GM23338 (cell line): Measurements from ENCODE around the gene EEIG2. TPM values are rescaled to one million over a fixed set of nuclear protein-coding genes. Genes with fewer than 3 reads are reported as not detected.
A peak's percentile ranks its signal among the peaks of the same experiment; 100 is the strongest.

Source experiments
- ATAC-seq: fragments of 200-7000 bp; cut with Tn5 transposase; 3 replicates; pipeline ENCODE4 v1.9.1; 2020
- DNase-seq: peaks from one replicate; pipeline ENCODE4 v3.0.0-alpha.2; 2015; ENCODE audit warnings: low spot score
- H2AFZ ChIP-seq: fragments of 200-600 bp; sonication (generic); 2 replicates; pipeline ENCODE4 v1.8.0; 2016; ENCODE audit warnings: antibody characterized with exemption, mild to moderate bottlenecking, moderate library complexity
- H3F3A ChIP-seq: fragments of 200-600 bp; sonication (generic); replicated peaks from 2 replicates; pipeline ENCODE4 v1.8.0; 2017; ENCODE audit warnings: antibody characterized with exemption, mixed run types, low read depth
- H3K27ac ChIP-seq: fragments of 200-600 bp; sonication (generic); 2 replicates; pipeline ENCODE4 v1.6.1; 2016; ENCODE audit warnings: low read depth
- H3K27me3 ChIP-seq: fragments of 200-600 bp; sonication (generic); 2 replicates; pipeline ENCODE4 v1.8.0; 2016; ENCODE audit warnings: mild to moderate bottlenecking, mixed run types, moderate library complexity; ENCODE audit not compliant: insufficient read depth
- H3K36me3 ChIP-seq: fragments of 200-600 bp; sonication (generic); 2 replicates; pipeline ENCODE4 v1.8.0; 2016; ENCODE audit warnings: mild to moderate bottlenecking; ENCODE audit not compliant: insufficient read depth
- H3K4me1 ChIP-seq: fragments of 200-600 bp; sonication (generic); 2 replicates; pipeline ENCODE4 v1.8.0; 2016; ENCODE audit warnings: mild to moderate bottlenecking, moderate library complexity; ENCODE audit not compliant: insufficient read depth
- H3K4me2 ChIP-seq: fragments of 200-600 bp; sonication (generic); 2 replicates; pipeline ENCODE4 v1.7.1; 2017; ENCODE audit warnings: mixed run types
- H3K4me3 ChIP-seq: fragments of 200-600 bp; sonication (generic); 2 replicates; pipeline ENCODE4 v1.6.1; 2016; ENCODE audit warnings: mixed run types
- H3K79me2 ChIP-seq: fragments of 200-600 bp; sonication (generic); replicated peaks from 2 replicates; pipeline ENCODE4 v1.8.0; 2017; ENCODE audit warnings: mild to moderate bottlenecking; ENCODE audit not compliant: insufficient read depth
- H3K9me2 ChIP-seq: fragments of 200-600 bp; sonication (generic); 2 replicates; pipeline ENCODE4 v1.8.0; 2017; ENCODE audit not compliant: insufficient read depth
- H4K20me1 ChIP-seq: fragments of 200-600 bp; sonication (generic); replicated peaks from 2 replicates; pipeline ENCODE4 v1.8.0; 2017; ENCODE audit warnings: mild to moderate bottlenecking; ENCODE audit not compliant: insufficient read depth
- H3K27ac Mint-ChIP-seq: 2 replicates; pipeline ENCODE4 v1.8.0; 2020; ENCODE audit warnings: inconsistent platforms, mild to moderate bottlenecking, moderate library complexity, mixed read lengths
- H3K27me3 Mint-ChIP-seq: 3 replicates; pipeline ENCODE4 v1.8.0; 2022; ENCODE audit warnings: low read depth, mild to moderate bottlenecking, moderate library complexity, mixed read lengths, inconsistent platforms; ENCODE audit not compliant: insufficient read depth, poor library complexity
- H3K36me3 Mint-ChIP-seq: 3 replicates; pipeline ENCODE4 v1.8.0; 2021; ENCODE audit warnings: low read depth, mild to moderate bottlenecking, inconsistent platforms, moderate library complexity, mixed read lengths
- H3K4me1 Mint-ChIP-seq: 3 replicates; pipeline ENCODE4 v1.8.0; 2020; ENCODE audit warnings: mild to moderate bottlenecking, inconsistent platforms, mixed read lengths
- H3K4me3 Mint-ChIP-seq: 3 replicates; pipeline ENCODE4 v1.8.0; 2021; ENCODE audit warnings: moderate library complexity, mild to moderate bottlenecking, inconsistent platforms, mixed read lengths
- H3K9me3 Mint-ChIP-seq: 3 replicates; pipeline ENCODE4 v1.8.0; 2020; ENCODE audit warnings: moderate library complexity, mild to moderate bottlenecking, inconsistent platforms, mixed read lengths
- CREB1 ChIP-seq: fragments of 250-450 bp; sonication (Bioruptor Pico); IDR thresholded peaks from 2 replicates; pipeline ENCODE4 v1.5.0; 2020; ENCODE audit warnings: low read depth, mild to moderate bottlenecking, moderate library complexity
- ETS1 ChIP-seq: IDR thresholded peaks from 2 replicates; pipeline ENCODE4 v1.6.1; 2016; ENCODE audit warnings: antibody characterized with exemption
- JUNB ChIP-seq: IDR thresholded peaks from one replicate; pipeline ENCODE4 v1.6.1; 2016; ENCODE audit warnings: antibody characterized with exemption; ENCODE audit not compliant: unreplicated experiment
- NANOG ChIP-seq: IDR thresholded peaks from 2 replicates; pipeline ENCODE4 v1.6.1; 2016; ENCODE audit warnings: antibody characterized with exemption, borderline replicate concordance
- POLR2AphosphoS5 ChIP-seq: IDR thresholded peaks from 2 replicates; pipeline ENCODE4 v1.6.1; 2016; ENCODE audit warnings: antibody characterized with exemption, low read depth
- REST ChIP-seq: IDR thresholded peaks from one replicate; pipeline ENCODE4 v1.6.1; 2018; ENCODE audit warnings: antibody characterized with exemption; ENCODE audit not compliant: unreplicated experiment
- ZNF331 ChIP-seq: fragments of 250-450 bp; sonication (Bioruptor Pico); IDR thresholded peaks from 2 replicates; pipeline ENCODE4 v1.5.0; 2020; ENCODE audit warnings: low read depth, mild to moderate bottlenecking, moderate library complexity
- polyA plus RNA-seq: library from polyadenylated mRNA; unstranded; fragments of >200 nt; fragmentation: Nextera tagmentation; extraction: Ambion mirVana; gene quantifications from 2 replicates; pipeline ENCODE4 v1.2.1, GENCODE V29; 2016
- total RNA-seq: library from RNA; depleted of rRNA; stranded (reverse); fragments of >200 nt; shearing (Covaris generic); gene quantifications from 2 replicates; pipeline ENCODE4 v1.2.3, GENCODE V29; 2014
- TF ChIP-seq, protein P1 (sequence below), 2 experiments: fragments of 200-600 bp in 1 of 2; sonication (generic) in 1 of 2; conservative IDR thresholded peaks; 2 replicates each; pipeline versions ENCODE4 v1.5.1 to v1.6.1; 2016 to 2017; ENCODE audit warnings: antibody characterized with exemption in 2 of 2, low read depth in 2 of 2, mild to moderate bottlenecking in 2 of 2, moderate library complexity in 1 of 2

Gene EEIG2
- total and polyA plus RNA-seq, 2 experiments from 2014 or later: 7.9 to 44.5 TPM

DNA sequence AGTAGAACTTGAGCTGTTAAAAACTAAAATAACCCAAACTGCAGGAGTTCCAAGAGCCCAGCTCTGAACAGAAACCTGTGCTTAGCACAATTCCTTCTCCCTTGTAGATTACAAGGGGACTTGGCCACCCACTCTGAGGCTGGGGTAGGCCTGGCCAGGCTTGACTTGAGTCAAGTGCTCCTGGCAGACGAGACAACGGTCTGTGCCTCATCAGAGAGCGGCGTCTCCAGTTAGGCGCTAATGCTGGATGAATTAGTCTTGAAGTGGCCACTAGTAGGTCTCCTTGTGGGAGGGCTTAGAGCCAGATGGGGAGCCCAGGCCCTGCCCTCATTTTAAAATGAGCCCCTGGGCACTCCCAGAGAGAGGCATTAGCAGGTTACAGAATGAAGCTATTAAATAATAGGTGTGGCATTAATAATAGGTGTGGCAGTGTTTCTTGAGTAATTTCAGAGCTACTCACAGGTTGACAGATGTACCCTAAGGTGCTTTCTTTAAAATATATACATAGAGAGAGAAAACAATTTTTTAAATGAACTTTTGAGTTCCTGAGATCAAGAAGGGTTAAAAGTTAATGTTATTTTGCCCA lies 1.1 kb downstream of the EEIG2 start:
- peaks cover 4% of the 10 kb centered on the region; the same call in 1 of the 2 replicates for H4K20me1 ChIP-seq
- H3K27me3 ChIP-seq: no peaks in the 10 kb centered on the region
- H3K27ac ChIP-seq: peak overlapping the region; percentile 40; the same call in 1 of the 2 replicates
- no peak for TF ChIP-seq ZNF331
- peak; percentile 75 for TF ChIP-seq POLR2AphosphoS5
- peaks cover 39% of the 10 kb centered on the region for H3K4me1 ChIP-seq
- H3K36me3 ChIP-seq: no peaks in the 10 kb centered on the region
- peak overlapping the region; percentile 89 for H3K4me3 Mint-ChIP-seq
- peaks cover 5% of the 10 kb centered on the region for H3K27me3 Mint-ChIP-seq
- DNase-seq: peak; percentile 80
- peaks cover 5% of the 10 kb centered on the region for H3F3A ChIP-seq
- no peaks in the 10 kb centered on the region for H3K9me3 Mint-ChIP-seq
- H3K36me3 Mint-ChIP-seq: no peaks in the 10 kb centered on the region
- peaks cover 47% of the 10 kb centered on the region for H3K79me2 ChIP-seq
- H3K4me3 ChIP-seq: peak overlapping the region; percentile 74
- no peaks in the 10 kb centered on the region for H3K9me2 ChIP-seq
- H2AFZ ChIP-seq: peak overlapping the region; percentile 6; the same call in 1 of the 2 replicates
- peak; percentile 76 for ATAC-seq
- H3K4me2 ChIP-seq: peak overlapping the region; percentile 94
- no peak overlapping the region for H3K27ac Mint-ChIP-seq
- H3K4me1 Mint-ChIP-seq: peaks cover 12% of the 10 kb centered on the region

DNA sequence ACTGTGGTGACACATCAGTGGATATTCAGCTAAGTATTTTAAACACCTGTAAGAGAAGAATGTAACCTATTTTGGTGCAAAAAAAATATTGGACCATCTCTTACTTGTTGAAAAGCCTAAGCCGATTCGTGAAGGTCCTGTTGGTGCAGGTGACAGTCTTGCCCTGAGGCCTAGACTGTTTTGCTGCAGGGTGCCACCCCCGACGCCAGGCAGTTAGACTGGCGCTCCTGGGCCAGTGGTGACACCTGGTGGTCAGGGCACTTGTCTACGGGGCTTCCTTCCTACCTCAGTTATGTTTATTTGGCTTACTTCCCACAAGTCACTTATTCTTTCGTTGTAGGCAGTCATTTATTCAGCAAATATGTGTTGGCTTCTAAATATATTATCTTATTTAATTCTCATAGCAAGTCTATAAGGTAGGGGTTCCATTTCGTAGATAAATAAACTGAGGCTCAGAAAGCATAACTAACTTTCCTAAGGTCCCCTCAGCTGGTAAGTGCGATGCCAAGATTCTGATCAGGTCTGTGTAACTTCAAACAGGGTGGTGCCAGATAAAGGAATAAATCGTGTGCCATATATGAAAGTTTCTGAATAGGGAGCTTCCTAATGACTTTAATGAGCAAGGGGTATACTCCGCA lies 1.9 kb downstream of the EEIG2 start:
- Histone ChIP-seq H3K9me2 (no peaks in the 10 kb centered on the region), H3K79me2 (peaks cover 55% of the 10 kb centered on the region), H3K27ac (no peak overlapping the region), H3K4me1 (peaks cover 39% of the 10 kb centered on the region), H3F3A (peaks cover 5% of the 10 kb centered on the region), H3K36me3 (no peaks in the 10 kb centered on the region), H3K4me2 (peak overlapping the region; percentile 94), H3K4me3 (peak overlapping the region; percentile 74), H4K20me1 (peaks cover 4% of the 10 kb centered on the region; the same call in 1 of the 2 replicates), H2AFZ (no peak overlapping the region), H3K27me3 (no peaks in the 10 kb centered on the region)
- peak overlapping the region; percentile 89; the same call in 1 of the 3 replicates for H3K4me3 Mint-ChIP-seq
- H3K9me3 Mint-ChIP-seq: no peaks in the 10 kb centered on the region
- TF ChIP-seq ETS1 (no peak), POLR2AphosphoS5 (no peak), CREB1 (CRISPR knock-in tag) (no peak), NANOG (no peak), JUNB (no peak), REST (no peak), ZNF331 (no peak)
- TF ChIP-seq, protein P1, sequence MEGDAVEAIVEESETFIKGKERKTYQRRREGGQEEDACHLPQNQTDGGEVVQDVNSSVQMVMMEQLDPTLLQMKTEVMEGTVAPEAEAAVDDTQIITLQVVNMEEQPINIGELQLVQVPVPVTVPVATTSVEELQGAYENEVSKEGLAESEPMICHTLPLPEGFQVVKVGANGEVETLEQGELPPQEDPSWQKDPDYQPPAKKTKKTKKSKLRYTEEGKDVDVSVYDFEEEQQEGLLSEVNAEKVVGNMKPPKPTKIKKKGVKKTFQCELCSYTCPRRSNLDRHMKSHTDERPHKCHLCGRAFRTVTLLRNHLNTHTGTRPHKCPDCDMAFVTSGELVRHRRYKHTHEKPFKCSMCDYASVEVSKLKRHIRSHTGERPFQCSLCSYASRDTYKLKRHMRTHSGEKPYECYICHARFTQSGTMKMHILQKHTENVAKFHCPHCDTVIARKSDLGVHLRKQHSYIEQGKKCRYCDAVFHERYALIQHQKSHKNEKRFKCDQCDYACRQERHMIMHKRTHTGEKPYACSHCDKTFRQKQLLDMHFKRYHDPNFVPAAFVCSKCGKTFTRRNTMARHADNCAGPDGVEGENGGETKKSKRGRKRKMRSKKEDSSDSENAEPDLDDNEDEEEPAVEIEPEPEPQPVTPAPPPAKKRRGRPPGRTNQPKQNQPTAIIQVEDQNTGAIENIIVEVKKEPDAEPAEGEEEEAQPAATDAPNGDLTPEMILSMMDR (conservative IDR thresholded peaks at IDR 0.05; ENCODE audit: low read depth in 2 of 2): peak; percentile 82 to 96
- H3K36me3 Mint-ChIP-seq: no peaks in the 10 kb centered on the region
- DNase-seq (peak; percentile 90), ATAC-seq (peak; percentile 80)
- peaks cover 12% of the 10 kb centered on the region for H3K4me1 Mint-ChIP-seq
- H3K27me3 Mint-ChIP-seq: peaks cover 5% of the 10 kb centered on the region
- no peak overlapping the region for H3K27ac Mint-ChIP-seq
